ENCODE data around the gene SLC6A18. TPM values are rescaled to one million over a fixed set of nuclear protein-coding genes. Genes with fewer than 3 reads are reported as not detected.
A peak's percentile ranks its signal among the peaks of the same experiment; 100 is the strongest.

The SLC6A18 gene
- total and polyA plus RNA-seq, 9 of the 15 experiments (the other 6 are each of a cell fraction or from before 2014, with no cell fraction given): not detected

DNA sequence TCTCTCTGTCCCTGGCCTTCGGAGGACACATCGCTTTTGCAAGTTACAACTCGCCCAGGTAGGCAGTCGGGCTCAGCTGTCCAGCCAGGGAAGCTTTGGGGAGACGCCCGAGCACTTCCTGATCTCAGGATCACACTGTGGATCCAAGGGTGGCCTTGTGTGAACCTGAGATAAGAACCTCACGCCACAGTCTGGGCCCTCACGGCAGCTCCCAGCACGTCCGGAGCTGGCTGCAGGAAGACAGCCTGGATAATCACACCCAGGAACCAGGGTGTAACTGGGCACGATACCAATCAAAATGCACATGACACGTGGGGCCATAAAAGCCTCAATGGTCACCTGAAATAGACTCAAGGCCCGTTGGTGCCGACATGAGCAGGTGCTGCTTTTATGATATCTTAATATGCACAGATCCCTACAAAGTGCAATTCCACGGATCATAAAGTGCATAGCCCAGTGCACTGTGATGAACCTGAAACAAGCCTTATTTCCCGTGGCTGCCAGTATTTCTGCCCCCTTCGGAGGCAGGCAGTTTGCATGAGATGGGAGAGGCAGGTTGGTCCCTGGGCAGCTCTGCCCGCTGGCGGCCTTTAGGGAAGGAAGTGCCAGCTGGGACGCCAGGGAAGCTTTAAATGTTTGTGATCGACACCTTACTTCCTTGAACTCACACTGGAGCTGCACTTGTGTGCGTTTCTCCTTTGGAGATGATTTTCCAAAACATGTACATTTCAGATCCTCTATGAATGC is 14.5 kb downstream of the SLC6A18 start (continued):
- TF ChIP-seq, protein P1, sequence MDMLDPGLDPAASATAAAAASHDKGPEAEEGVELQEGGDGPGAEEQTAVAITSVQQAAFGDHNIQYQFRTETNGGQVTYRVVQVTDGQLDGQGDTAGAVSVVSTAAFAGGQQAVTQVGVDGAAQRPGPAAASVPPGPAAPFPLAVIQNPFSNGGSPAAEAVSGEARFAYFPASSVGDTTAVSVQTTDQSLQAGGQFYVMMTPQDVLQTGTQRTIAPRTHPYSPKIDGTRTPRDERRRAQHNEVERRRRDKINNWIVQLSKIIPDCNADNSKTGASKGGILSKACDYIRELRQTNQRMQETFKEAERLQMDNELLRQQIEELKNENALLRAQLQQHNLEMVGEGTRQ (CRISPR knock-in tag; IDR thresholded peaks at IDR 0.05): 0 out of 2 replicates have a peak, but pooled peaks have one; percentile 7
- TF ChIP-seq, protein P2, sequence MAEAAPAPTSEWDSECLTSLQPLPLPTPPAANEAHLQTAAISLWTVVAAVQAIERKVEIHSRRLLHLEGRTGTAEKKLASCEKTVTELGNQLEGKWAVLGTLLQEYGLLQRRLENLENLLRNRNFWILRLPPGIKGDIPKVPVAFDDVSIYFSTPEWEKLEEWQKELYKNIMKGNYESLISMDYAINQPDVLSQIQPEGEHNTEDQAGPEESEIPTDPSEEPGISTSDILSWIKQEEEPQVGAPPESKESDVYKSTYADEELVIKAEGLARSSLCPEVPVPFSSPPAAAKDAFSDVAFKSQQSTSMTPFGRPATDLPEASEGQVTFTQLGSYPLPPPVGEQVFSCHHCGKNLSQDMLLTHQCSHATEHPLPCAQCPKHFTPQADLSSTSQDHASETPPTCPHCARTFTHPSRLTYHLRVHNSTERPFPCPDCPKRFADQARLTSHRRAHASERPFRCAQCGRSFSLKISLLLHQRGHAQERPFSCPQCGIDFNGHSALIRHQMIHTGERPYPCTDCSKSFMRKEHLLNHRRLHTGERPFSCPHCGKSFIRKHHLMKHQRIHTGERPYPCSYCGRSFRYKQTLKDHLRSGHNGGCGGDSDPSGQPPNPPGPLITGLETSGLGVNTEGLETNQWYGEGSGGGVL (CRISPR knock-in tag; IDR thresholded peaks at IDR 0.05): no peak
- TF ChIP-seq SRF (CRISPR knock-in tag; IDR thresholded peaks at IDR 0.05): no peak
- TF ChIP-seq NFIX (CRISPR knock-in tag; IDR thresholded peaks at IDR 0.05; ENCODE audit: low read depth): no peak
- TF ChIP-seq E2F3 (CRISPR knock-in tag; IDR thresholded peaks at IDR 0.05): no peak
- TF ChIP-seq ZNF175 (CRISPR knock-in tag; IDR thresholded peaks at IDR 0.05; ENCODE audit: low read depth): no peak
- TF ChIP-seq ARHGAP35 (IDR thresholded peaks at IDR 0.05; ENCODE audit: partially characterized antibody): no peak
- TF ChIP-seq ZFP30 (CRISPR knock-in tag; IDR thresholded peaks at IDR 0.05; ENCODE audit: borderline replicate concordance): no peak
- TF ChIP-seq NR2C1 (IDR thresholded peaks at IDR 0.05): no peak
- TF ChIP-seq NR2C1 (tag; IDR thresholded peaks at IDR 0.05): peak; percentile 25; the same call in 1 of the 2 replicates
- TF ChIP-seq SRSF1 (IDR thresholded peaks at IDR 0.05; ENCODE audit: low read depth, low read length): no peak
- no peak for TF ChIP-seq ATF1 (CRISPR knock-in tag; IDR thresholded peaks at IDR 0.05)
- TF ChIP-seq ATF1 (tag; IDR thresholded peaks at IDR 0.05): no peak
- no peak for TF ChIP-seq FOXJ2 (tag; IDR thresholded peaks at IDR 0.05)
- no peak for TF ChIP-seq PHF20 (IDR thresholded peaks at IDR 0.05; ENCODE audit: partially characterized antibody)
- TF ChIP-seq, protein P3, sequence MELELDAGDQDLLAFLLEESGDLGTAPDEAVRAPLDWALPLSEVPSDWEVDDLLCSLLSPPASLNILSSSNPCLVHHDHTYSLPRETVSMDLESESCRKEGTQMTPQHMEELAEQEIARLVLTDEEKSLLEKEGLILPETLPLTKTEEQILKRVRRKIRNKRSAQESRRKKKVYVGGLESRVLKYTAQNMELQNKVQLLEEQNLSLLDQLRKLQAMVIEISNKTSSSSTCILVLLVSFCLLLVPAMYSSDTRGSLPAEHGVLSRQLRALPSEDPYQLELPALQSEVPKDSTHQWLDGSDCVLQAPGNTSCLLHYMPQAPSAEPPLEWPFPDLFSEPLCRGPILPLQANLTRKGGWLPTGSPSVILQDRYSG (tag; conservative IDR thresholded peaks at IDR 0.05; ENCODE audit: low read depth): no peak
- peak; percentile 53; the same call in 1 of the 2 replicates for TF ChIP-seq ZEB2 (IDR thresholded peaks at IDR 0.05)
- TF ChIP-seq SUPT5H (IDR thresholded peaks at IDR 0.05): no peak
- TF ChIP-seq ILF3 (IDR thresholded peaks at IDR 0.05; ENCODE audit: borderline replicate concordance): no peak
- TF ChIP-seq, protein P4, sequence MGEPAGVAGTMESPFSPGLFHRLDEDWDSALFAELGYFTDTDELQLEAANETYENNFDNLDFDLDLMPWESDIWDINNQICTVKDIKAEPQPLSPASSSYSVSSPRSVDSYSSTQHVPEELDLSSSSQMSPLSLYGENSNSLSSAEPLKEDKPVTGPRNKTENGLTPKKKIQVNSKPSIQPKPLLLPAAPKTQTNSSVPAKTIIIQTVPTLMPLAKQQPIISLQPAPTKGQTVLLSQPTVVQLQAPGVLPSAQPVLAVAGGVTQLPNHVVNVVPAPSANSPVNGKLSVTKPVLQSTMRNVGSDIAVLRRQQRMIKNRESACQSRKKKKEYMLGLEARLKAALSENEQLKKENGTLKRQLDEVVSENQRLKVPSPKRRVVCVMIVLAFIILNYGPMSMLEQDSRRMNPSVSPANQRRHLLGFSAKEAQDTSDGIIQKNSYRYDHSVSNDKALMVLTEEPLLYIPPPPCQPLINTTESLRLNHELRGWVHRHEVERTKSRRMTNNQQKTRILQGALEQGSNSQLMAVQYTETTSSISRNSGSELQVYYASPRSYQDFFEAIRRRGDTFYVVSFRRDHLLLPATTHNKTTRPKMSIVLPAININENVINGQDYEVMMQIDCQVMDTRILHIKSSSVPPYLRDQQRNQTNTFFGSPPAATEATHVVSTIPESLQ (CRISPR knock-in tag; IDR thresholded peaks at IDR 0.05): no peak
- no peak for TF ChIP-seq POLR2B (IDR thresholded peaks at IDR 0.05; ENCODE audit: low read depth, partially characterized antibody)
- TF ChIP-seq OTX1 (CRISPR knock-in tag; IDR thresholded peaks at IDR 0.05): no peak
- peak; percentile 62; the same call in 1 of the 2 replicates for TF ChIP-seq GATA2 (CRISPR knock-in tag; IDR thresholded peaks at IDR 0.05)
- peak; percentile 86 for TF ChIP-seq CXXC5 (CRISPR knock-in tag; IDR thresholded peaks at IDR 0.05)
- TF ChIP-seq YBX1 (IDR thresholded peaks at IDR 0.05): no peak
- TF ChIP-seq LCOR (CRISPR knock-in tag; IDR thresholded peaks at IDR 0.05): no peak

Data from K562 (cell line).